SK-N-SH (cell line): ENCODE results near the gene JAG2. TPM values are rescaled to one million over a fixed set of nuclear protein-coding genes. Genes with fewer than 3 reads are reported as not detected.

ENCODE experiments used
- CTCF ChIA-PET: fragments of 300-600, 350-600 bp; formaldehyde crosslinking; extraction: SDS; loops from one replicate; lab custom pipeline; 2021; lab: Yijun Ruan, JAX
- POLR2A ChIA-PET: fragments of 350-600 bp; sonication (Branson Sonifier 250); formaldehyde crosslinking; extraction: SDS; loops from one replicate; lab custom pipeline; 2020; ENCODE audit warnings: antibody characterized with exemption, inconsistent platforms; lab: Yijun Ruan, JAX
- DNase-seq: peaks from one replicate; pipeline ENCODE4 v3.0.0; 2012
- H2AFZ ChIP-seq: fragments of 200-600 bp; sonication (generic); 2 replicates; pipeline ENCODE4 v1.8.1; 2016; ENCODE audit warnings: antibody characterized with exemption, mild to moderate bottlenecking, low read depth
- H3F3A ChIP-seq: fragments of 200-600 bp; sonication (generic); replicated peaks from 2 replicates; pipeline ENCODE3; 2016; ENCODE audit warnings: antibody characterized with exemption, mild to moderate bottlenecking; ENCODE audit not compliant: insufficient read depth
- H3K27ac ChIP-seq, 2 experiments: fragments of 200-500 bp in 1 of 2; fragments of 200-600 bp in 1 of 2; sonication (Bioruptor generic) in 1 of 2; sonication (generic), shearing (Covaris generic) in 1 of 2; 2 replicates each; pipeline versions ENCODE4 v1.5.1 to v1.6.1; 2014 to 2016; ENCODE audit warnings: low read depth in 2 of 2, inconsistent platforms in 1 of 2, low read length in 1 of 2, mild to moderate bottlenecking in 1 of 2, mixed read lengths in 1 of 2
- H3K27me3 ChIP-seq: fragments of 200-600 bp; sonication (generic), shearing (Covaris generic); 2 replicates; pipeline ENCODE4 v1.6.1; 2016; ENCODE audit warnings: mixed run types; ENCODE audit not compliant: insufficient read depth
- H3K36me3 ChIP-seq, 2 experiments: fragments of 200-500 bp in 1 of 2; fragments of 200-600 bp in 1 of 2; sonication (Bioruptor generic) in 1 of 2; sonication (generic) in 1 of 2; replicated peaks in 1 of 2; 2 replicates each; pipeline versions ENCODE3 to v1.5.1; 2014 to 2016; ENCODE audit warnings: low read length in 1 of 2, mild to moderate bottlenecking in 1 of 2; ENCODE audit not compliant: insufficient read depth in 2 of 2, control insufficient read depth in 1 of 2
- H3K4me1 ChIP-seq, 2 experiments: fragments of 200-500 bp in 1 of 2; fragments of 200-600 bp in 1 of 2; sonication (Bioruptor generic) in 1 of 2; sonication (generic), shearing (Covaris generic) in 1 of 2; 2 replicates each; pipeline versions ENCODE4 v1.5.1 to v1.6.1; 2014 to 2016; ENCODE audit warnings: low read depth in 1 of 2, low read length in 1 of 2, mixed run types in 1 of 2; ENCODE audit not compliant: insufficient read depth in 2 of 2, control insufficient read depth in 1 of 2
- H3K4me2 ChIP-seq: fragments of 200-600 bp; sonication (generic), shearing (Covaris generic); 2 replicates; pipeline ENCODE4 v1.6.1; 2017; ENCODE audit warnings: mixed run types
- H3K4me3 ChIP-seq, 2 experiments: fragments of 200-500 bp in 1 of 2; fragments of 200-600 bp in 1 of 2; sonication (Bioruptor generic) in 1 of 2; sonication (generic), shearing (Covaris generic) in 1 of 2; 2 replicates each; pipeline versions ENCODE4 v1.5.1 to v1.8.1; 2014 to 2016; ENCODE audit warnings: low read depth in 2 of 2, inconsistent platforms in 1 of 2, low read length in 1 of 2, mild to moderate bottlenecking in 1 of 2, mixed read lengths in 1 of 2, moderate library complexity in 1 of 2
- H3K79me2 ChIP-seq: fragments of 200-600 bp; sonication (generic); 2 replicates; pipeline ENCODE4 v1.8.1; 2017; ENCODE audit warnings: mild to moderate bottlenecking; ENCODE audit not compliant: insufficient read depth
- H3K9ac ChIP-seq: fragments of 200-600 bp; sonication (generic); 2 replicates; pipeline ENCODE4 v1.6.1; 2017; ENCODE audit warnings: mixed run types
- H3K9me2 ChIP-seq: fragments of 200-600 bp; sonication (generic); 2 replicates; pipeline ENCODE4 v1.6.1; 2017; ENCODE audit warnings: mixed run types
- H3K9me3 ChIP-seq: fragments of 200-600 bp; sonication (generic); 2 replicates; pipeline ENCODE4 v1.6.1; 2017; ENCODE audit warnings: mixed run types, mild to moderate bottlenecking, moderate library complexity
- H4K20me1 ChIP-seq: fragments of 200-600 bp; sonication (generic); 2 replicates; pipeline ENCODE4 v1.6.1; 2017; ENCODE audit warnings: mild to moderate bottlenecking, mixed run types; ENCODE audit not compliant: insufficient read depth
- EP300 ChIP-seq, 2 experiments: IDR thresholded peaks; 2 replicates each; pipeline versions ENCODE4 v1.4.0 to v1.6.1; 2012; ENCODE audit warnings: borderline replicate concordance in 1 of 2, low read depth in 1 of 2, low read length in 1 of 2
- FOSL2 ChIP-seq: IDR thresholded peaks from 2 replicates; pipeline ENCODE4 v1.4.0; 2012; ENCODE audit warnings: low read depth, mild to moderate bottlenecking, moderate library complexity, borderline replicate concordance
- FOXJ3 ChIP-seq: sonication (generic); formaldehyde crosslinking; IDR thresholded peaks from 2 replicates; pipeline ENCODE4 v1.5.1; 2020; ENCODE audit warnings: mild to moderate bottlenecking, missing genetic modification reagents
- JUND ChIP-seq: IDR thresholded peaks from 2 replicates; pipeline ENCODE4 v1.4.0; 2012
- NRF1 ChIP-seq: IDR thresholded peaks from 2 replicates; pipeline ENCODE4 v1.6.1; 2012; ENCODE audit warnings: low read depth, mild to moderate bottlenecking, low read length
- POLR2AphosphoS5 ChIP-seq: IDR thresholded peaks from 2 replicates; pipeline ENCODE4 v1.6.1; 2012; ENCODE audit warnings: low read depth, low read length
- RAD21 ChIP-seq: IDR thresholded peaks from 2 replicates; pipeline ENCODE4 v1.6.1; 2012; ENCODE audit warnings: mild to moderate bottlenecking, low read length
- TAF1 ChIP-seq: IDR thresholded peaks from 2 replicates; pipeline ENCODE4 v1.6.1; 2012; ENCODE audit warnings: low read depth, mild to moderate bottlenecking, low read length, moderate library complexity, borderline replicate concordance
- YY1 ChIP-seq: IDR thresholded peaks from 2 replicates; pipeline ENCODE4 v1.4.0; 2012; ENCODE audit warnings: low read depth, mild to moderate bottlenecking
- WGBS: methylation state at CpG from one replicate; pipeline ENCODE4 v1.1.6; 2017; ENCODE audit warnings: low lambda C conversion rate; 5-methylcytosine and 5-hydroxymethylcytosine counted together
- polyA plus RNA-seq, 3 experiments: library from polyadenylated mRNA; depleted of rRNA; stranded (reverse); fragments of >200 nt; gene quantifications; 2 replicates each; pipeline ENCODE4 v1.2.3, GENCODE V29; 2012
- TF ChIP-seq, protein P1 (sequence below): IDR thresholded peaks from 2 replicates; pipeline ENCODE4 v1.6.1; 2012; ENCODE audit warnings: mild to moderate bottlenecking, low read depth, low read length, moderate library complexity
- TF ChIP-seq, protein P2 (sequence below): IDR thresholded peaks from 2 replicates; pipeline ENCODE4 v1.4.0; 2012; ENCODE audit warnings: low read depth
- TF ChIP-seq, protein P3 (sequence below): fragments of 150-350 bp; IDR thresholded peaks from 2 replicates; pipeline ENCODE4 v1.6.1; 2017; ENCODE audit warnings: antibody characterized with exemption, low read length, low read depth, borderline replicate concordance
- TF ChIP-seq, protein P4 (sequence below): IDR thresholded peaks from 2 replicates; pipeline ENCODE4 v1.4.0; 2012; ENCODE audit warnings: low read depth, borderline replicate concordance
- TF ChIP-seq, protein P5 (sequence below): IDR thresholded peaks from 2 replicates; pipeline ENCODE4; 2012

JAG2 gene
- polyA plus RNA-seq, 1 of the 3 experiments (the other 2 are of a cell fraction) = 1.7 TPM

DNA sequence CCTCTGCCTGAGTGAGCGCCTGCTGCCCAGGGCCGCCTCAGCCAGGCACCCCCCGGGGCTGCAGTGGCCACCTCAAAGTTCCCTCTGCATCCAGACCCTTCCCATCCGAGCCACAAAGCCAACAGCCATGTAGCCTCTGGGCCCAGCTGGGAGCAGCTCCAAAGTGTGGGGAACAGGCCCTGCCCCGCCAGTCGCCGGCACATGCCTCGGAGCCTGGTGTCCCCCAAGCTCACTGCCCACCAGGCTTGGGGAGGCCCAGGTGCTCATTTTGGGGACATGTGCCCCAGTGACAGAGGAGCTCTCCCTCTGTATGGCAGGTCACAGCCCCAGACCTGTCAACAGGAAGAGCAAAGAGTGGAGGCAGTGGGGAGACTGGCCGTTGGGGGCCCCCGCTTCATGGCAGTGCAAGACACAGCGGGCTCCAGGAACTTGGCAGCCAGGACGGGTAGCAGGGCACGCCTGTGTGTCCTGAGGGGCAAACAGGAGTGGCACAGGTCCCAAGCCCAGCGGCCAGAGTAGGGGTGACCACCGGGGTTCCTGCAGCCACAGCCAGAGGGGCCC lies 29.9 kb downstream of the JAG2 start (continued):
- TF ChIP-seq, protein P1, sequence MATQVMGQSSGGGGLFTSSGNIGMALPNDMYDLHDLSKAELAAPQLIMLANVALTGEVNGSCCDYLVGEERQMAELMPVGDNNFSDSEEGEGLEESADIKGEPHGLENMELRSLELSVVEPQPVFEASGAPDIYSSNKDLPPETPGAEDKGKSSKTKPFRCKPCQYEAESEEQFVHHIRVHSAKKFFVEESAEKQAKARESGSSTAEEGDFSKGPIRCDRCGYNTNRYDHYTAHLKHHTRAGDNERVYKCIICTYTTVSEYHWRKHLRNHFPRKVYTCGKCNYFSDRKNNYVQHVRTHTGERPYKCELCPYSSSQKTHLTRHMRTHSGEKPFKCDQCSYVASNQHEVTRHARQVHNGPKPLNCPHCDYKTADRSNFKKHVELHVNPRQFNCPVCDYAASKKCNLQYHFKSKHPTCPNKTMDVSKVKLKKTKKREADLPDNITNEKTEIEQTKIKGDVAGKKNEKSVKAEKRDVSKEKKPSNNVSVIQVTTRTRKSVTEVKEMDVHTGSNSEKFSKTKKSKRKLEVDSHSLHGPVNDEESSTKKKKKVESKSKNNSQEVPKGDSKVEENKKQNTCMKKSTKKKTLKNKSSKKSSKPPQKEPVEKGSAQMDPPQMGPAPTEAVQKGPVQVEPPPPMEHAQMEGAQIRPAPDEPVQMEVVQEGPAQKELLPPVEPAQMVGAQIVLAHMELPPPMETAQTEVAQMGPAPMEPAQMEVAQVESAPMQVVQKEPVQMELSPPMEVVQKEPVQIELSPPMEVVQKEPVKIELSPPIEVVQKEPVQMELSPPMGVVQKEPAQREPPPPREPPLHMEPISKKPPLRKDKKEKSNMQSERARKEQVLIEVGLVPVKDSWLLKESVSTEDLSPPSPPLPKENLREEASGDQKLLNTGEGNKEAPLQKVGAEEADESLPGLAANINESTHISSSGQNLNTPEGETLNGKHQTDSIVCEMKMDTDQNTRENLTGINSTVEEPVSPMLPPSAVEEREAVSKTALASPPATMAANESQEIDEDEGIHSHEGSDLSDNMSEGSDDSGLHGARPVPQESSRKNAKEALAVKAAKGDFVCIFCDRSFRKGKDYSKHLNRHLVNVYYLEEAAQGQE = no peak
- TF ChIP-seq, protein P2, sequence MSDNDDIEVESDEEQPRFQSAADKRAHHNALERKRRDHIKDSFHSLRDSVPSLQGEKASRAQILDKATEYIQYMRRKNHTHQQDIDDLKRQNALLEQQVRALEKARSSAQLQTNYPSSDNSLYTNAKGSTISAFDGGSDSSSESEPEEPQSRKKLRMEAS = no peak
- TF ChIP-seq, protein P3, sequence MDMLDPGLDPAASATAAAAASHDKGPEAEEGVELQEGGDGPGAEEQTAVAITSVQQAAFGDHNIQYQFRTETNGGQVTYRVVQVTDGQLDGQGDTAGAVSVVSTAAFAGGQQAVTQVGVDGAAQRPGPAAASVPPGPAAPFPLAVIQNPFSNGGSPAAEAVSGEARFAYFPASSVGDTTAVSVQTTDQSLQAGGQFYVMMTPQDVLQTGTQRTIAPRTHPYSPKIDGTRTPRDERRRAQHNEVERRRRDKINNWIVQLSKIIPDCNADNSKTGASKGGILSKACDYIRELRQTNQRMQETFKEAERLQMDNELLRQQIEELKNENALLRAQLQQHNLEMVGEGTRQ = no peak
- TF ChIP-seq NRF1 (no peak), TAF1 (no peak), FOSL2 (no peak)

DNA sequence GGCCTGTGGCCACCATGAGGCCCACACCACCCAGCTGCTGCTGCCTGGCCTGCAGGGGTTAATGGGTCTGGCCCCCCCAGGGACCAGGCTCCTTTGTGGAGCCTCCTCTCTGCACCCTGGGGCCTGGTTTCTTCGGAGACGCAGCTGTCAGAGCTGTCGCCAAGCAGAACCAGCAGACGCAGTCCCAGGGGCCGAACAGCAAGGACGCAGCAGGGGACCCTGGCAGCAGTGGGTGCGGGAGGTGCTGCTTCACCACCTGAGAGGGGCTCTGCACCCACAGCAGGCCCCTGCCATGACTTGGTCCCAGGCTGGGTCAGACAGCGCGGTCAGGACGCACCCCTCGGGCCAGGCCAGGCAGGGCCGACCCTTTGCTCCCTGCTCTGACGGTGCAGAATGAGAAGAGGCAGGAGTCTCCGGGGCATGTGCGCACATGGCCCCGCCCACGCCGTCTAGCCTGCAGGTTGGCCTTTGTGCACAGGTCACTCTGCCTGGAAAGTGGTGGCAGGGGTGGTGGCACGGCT lies 30.5 kb downstream of the JAG2 start:
- Histone ChIP-seq H3K27ac (no peak overlapping the region), H2AFZ (no peak overlapping the region), H3K4me3 (no peak overlapping the region), H3K9me3 (no peaks in the 10 kb centered on the region), H3K9ac (no peak overlapping the region), H3K4me2 (no peak overlapping the region), H3K27me3 (no peaks in the 10 kb centered on the region), H3K36me3 (no peaks in the 10 kb centered on the region), H3F3A (no peaks in the 10 kb centered on the region), H4K20me1 (no peaks in the 10 kb centered on the region), H3K9me2 (no peaks in the 10 kb centered on the region), H3K79me2 (no peaks in the 10 kb centered on the region), H3K4me1 (no peaks in the 10 kb centered on the region)
- WGBS = no CpG with 5 or more reads among the region's 19 CpGs
- TF ChIP-seq, protein P1 = no peak
- no peak for TF ChIP-seq FOXJ3 (CRISPR knock-in tag)
- no peak for TF ChIP-seq EP300 (IDR thresholded peaks at IDR 0.05; ENCODE audit: borderline replicate concordance in 1 of 2, low read depth in 1 of 2, low read length in 1 of 2)
- TF ChIP-seq YY1 = no peak
- no peak for TF ChIP-seq JUND
- TF ChIP-seq, protein P2 = no peak
- TF ChIP-seq, protein P4, sequence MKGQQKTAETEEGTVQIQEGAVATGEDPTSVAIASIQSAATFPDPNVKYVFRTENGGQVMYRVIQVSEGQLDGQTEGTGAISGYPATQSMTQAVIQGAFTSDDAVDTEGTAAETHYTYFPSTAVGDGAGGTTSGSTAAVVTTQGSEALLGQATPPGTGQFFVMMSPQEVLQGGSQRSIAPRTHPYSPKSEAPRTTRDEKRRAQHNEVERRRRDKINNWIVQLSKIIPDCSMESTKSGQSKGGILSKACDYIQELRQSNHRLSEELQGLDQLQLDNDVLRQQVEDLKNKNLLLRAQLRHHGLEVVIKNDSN = no peak
- TF ChIP-seq, protein P5, sequence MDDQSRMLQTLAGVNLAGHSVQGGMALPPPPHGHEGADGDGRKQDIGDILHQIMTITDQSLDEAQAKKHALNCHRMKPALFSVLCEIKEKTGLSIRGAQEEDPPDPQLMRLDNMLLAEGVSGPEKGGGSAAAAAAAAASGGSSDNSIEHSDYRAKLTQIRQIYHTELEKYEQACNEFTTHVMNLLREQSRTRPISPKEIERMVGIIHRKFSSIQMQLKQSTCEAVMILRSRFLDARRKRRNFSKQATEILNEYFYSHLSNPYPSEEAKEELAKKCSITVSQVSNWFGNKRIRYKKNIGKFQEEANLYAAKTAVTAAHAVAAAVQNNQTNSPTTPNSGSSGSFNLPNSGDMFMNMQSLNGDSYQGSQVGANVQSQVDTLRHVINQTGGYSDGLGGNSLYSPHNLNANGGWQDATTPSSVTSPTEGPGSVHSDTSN = no peak
- no peak for TF ChIP-seq RAD21
- TF ChIP-seq FOSL2 = no peak
- TF ChIP-seq POLR2AphosphoS5 = no peak
- peak; percentile 26 for DNase-seq
- CTCF ChIA-PET = no interaction called here
- POLR2A ChIA-PET = no interaction called here
